Gastroesophageal sphincter (tissue), 4 donors: ENCODE data around the gene CAMTA2. TPM values are rescaled to one million over a fixed set of nuclear protein-coding genes. Genes with fewer than 3 reads are reported as not detected.
"Not testable (repeated sequence)": the region's sequence is repeated elsewhere in the genome, so short reads cannot be mapped to it uniquely, and the experiment has no call there.

Experiments used
- ATAC-seq: fragments of 150-250 bp; one replicate; pipeline ENCODE4 v1.9.1; 2016; ENCODE audit warnings: mild to moderate bottlenecking, moderate library complexity
- H3K27ac ChIP-seq, 4 donors: fragments of 200-600 bp; sonication (generic) in 3 of 4; 1 replicate in 3 of 4; 2 replicates in 1 of 4; pipeline ENCODE4 v1.5.1; 2016 to 2019
- H3K27me3 ChIP-seq: fragments of 200-600 bp; sonication (generic); one replicate; pipeline ENCODE4 v1.5.1; 2019
- H3K36me3 ChIP-seq, 2 donors: fragments of 200-600 bp; sonication (generic); one replicate each; pipeline ENCODE4 v1.5.1; 2019; ENCODE audit warnings: control low read depth in 1 of 2
- H3K4me1 ChIP-seq, 3 donors: fragments of 200-600 bp; sonication (generic); 1 replicate in 2 of 3; 2 replicates in 1 of 3; pipeline ENCODE4 v1.5.1; 2016 to 2019; ENCODE audit warnings: control low read depth in 2 of 3
- H3K4me3 ChIP-seq, 2 donors: fragments of 200-600 bp; sonication (generic); one replicate each; pipeline ENCODE4 v1.5.1; 2019; ENCODE audit warnings: mild to moderate bottlenecking in 1 of 2, moderate library complexity in 1 of 2
- H3K9me3 ChIP-seq, 3 donors: fragments of 200-600 bp; sonication (generic); one replicate each; pipeline ENCODE4 v1.5.1; 2017 to 2019; ENCODE audit warnings: control low read depth in 2 of 3
- CTCF ChIP-seq, 4 experiments: fragments of 200-600 bp in 2 of 4; fragments of 450-650 bp in 2 of 4; sonication (generic) in 1 of 4; IDR thresholded peaks; one replicate each; pipeline ENCODE4 v1.5.1; 2017 to 2019; ENCODE audit warnings: antibody characterized with exemption in 4 of 4, mild to moderate bottlenecking in 2 of 4, moderate library complexity in 2 of 4
- EP300 ChIP-seq: sonication (generic); formaldehyde crosslinking; IDR thresholded peaks from one replicate; pipeline ENCODE4 v1.6.1; 2017; ENCODE audit warnings: antibody characterized with exemption, mild to moderate bottlenecking
- POLR2A ChIP-seq, 2 donors: fragments of 450-650 bp; IDR thresholded peaks; one replicate each; pipeline ENCODE4 v1.6.1; 2017; ENCODE audit warnings: antibody characterized with exemption in 2 of 2, mild to moderate bottlenecking in 2 of 2, moderate library complexity in 1 of 2
- POLR2AphosphoS5 ChIP-seq: sonication (generic); formaldehyde crosslinking; IDR thresholded peaks from one replicate; pipeline ENCODE4 v1.6.1; 2017; ENCODE audit warnings: antibody characterized with exemption
- WGBS, 2 donors: methylation state at CpG; one replicate each; pipeline ENCODE4 v1.1.5; 2018; ENCODE audit warnings: low coverage in 1 of 2; 5-methylcytosine and 5-hydroxymethylcytosine counted together
- total RNA-seq, 4 donors: library from RNA; depleted of rRNA; stranded (reverse); fragments of >200 nt; gene quantifications; one replicate each; pipeline ENCODE4 v1.1.0, GENCODE V29; 2016

Gene CAMTA2
- total RNA-seq, 4 donors from 2014 or later, result 16.7 to 50.0 (median 26.1) TPM

- Histone ChIP-seq H3K4me3 (no peak overlapping the region), H3K4me1 (peaks cover 0 to 28% (median 9%) of the 10 kb centered on the region in 3 donors), H3K9me3 (no peaks in the 10 kb centered on the region), H3K27ac (peak overlapping the region in 1 of 4 donors; percentile 43), H3K36me3 (peaks cover 0 to 33% of the 10 kb centered on the region in 2 donors), H3K27me3 (no peaks in the 10 kb centered on the region)
- ATAC-seq, result no peak
- TF ChIP-seq POLR2AphosphoS5, result no peak
- TF ChIP-seq POLR2A (IDR thresholded peaks at IDR 0.05), result no peak
- TF ChIP-seq EP300, result no peak
- no peak for TF ChIP-seq CTCF (IDR thresholded peaks at IDR 0.05)
- WGBS, 2 donors, result 83% methylated on average over 6 of the region's 16 CpGs; no CpG with 5 or more reads in 1 of the 2 donors
These were observed 53.8 kb downstream of the CAMTA2 start for GRCh38 chr17:4933646-4934045.

GRCh38 chr17:4932756-4933155 is 54.7 kb downstream of the CAMTA2 start:
- no peak for TF ChIP-seq EP300
- TF ChIP-seq CTCF (IDR thresholded peaks at IDR 0.05), result no peak
- no peak for TF ChIP-seq POLR2AphosphoS5
- no peak for ATAC-seq
- Histone ChIP-seq H3K9me3 (no peaks in the 10 kb centered on the region), H3K4me3 (no peak overlapping the region), H3K36me3 (peaks cover 0 to 24% of the 10 kb centered on the region in 2 donors), H3K4me1 (peaks cover 0 to 19% (median 0%) of the 10 kb centered on the region in 3 donors), H3K27me3 (no peaks in the 10 kb centered on the region), H3K27ac (no peak overlapping the region)
- 92% methylated on average over 2 of the region's 12 CpGs; no CpG with 5 or more reads in 1 of the 2 donors for WGBS, 2 donors

GRCh38 chr17:4931963-4932362 is 55.5 kb downstream of the CAMTA2 start, which contains the start of gene GP1BA:
TSS of gene GP1BA (plus strand) at chr17:4932277. CDS start at chr17:4932605, 328 bp downstream.
- peaks cover 0 to 13% (median 0%) of the 10 kb centered on the region in 3 donors for H3K4me1 ChIP-seq
- TF ChIP-seq EP300 (no peak), POLR2A (IDR thresholded peaks at IDR 0.05) (no peak), CTCF (IDR thresholded peaks at IDR 0.05) (no peak)
- H3K36me3 ChIP-seq, result peaks cover 0 to 16% of the 10 kb centered on the region in 2 donors
- ATAC-seq, result no peak
- WGBS, 2 donors, result 16 to 71% methylated on average over 4 to 5 of the region's 14 CpGs
- H3K4me3 ChIP-seq, result no peak within 1 kb of the TSS
- no peaks in the 10 kb centered on the region for H3K9me3 ChIP-seq
- no peaks in the 10 kb centered on the region for H3K27me3 ChIP-seq
- H3K27ac ChIP-seq, result no peak within 1 kb of the TSS

GRCh38 chr17:4928881-4929280 is 58.6 kb downstream of the CAMTA2 start:
- H3K27ac ChIP-seq, result no peak overlapping the region
- H3K27me3 ChIP-seq, result no peaks in the 10 kb centered on the region
- peaks cover 0 to 5% (median 0%) of the 10 kb centered on the region in 3 donors for H3K4me1 ChIP-seq
- ATAC-seq, result no peak
- H3K36me3 ChIP-seq, result no peaks in the 10 kb centered on the region
- WGBS, 2 donors, result 98 to 99% methylated on average over 11 to 15 of the region's 18 CpGs
- TF ChIP-seq EP300, result no peak
- no peak for TF ChIP-seq POLR2A (IDR thresholded peaks at IDR 0.05)
- TF ChIP-seq CTCF (IDR thresholded peaks at IDR 0.05), result no peak
- no peak for TF ChIP-seq POLR2AphosphoS5
- H3K4me3 ChIP-seq, result no peak overlapping the region
- no peaks in the 10 kb centered on the region for H3K9me3 ChIP-seq

- H3K36me3 ChIP-seq, H3K4me3 ChIP-seq, H3K27ac ChIP-seq, H3K27me3 ChIP-seq, H3K9me3 ChIP-seq, H3K4me1 ChIP-seq, ATAC-seq: not testable (repeated sequence)
- 78 to 82% methylated on average over 12 to 14 of the region's 24 CpGs for WGBS, 2 donors
These were observed 60.7 kb downstream of the CAMTA2 start for GRCh38 chr17:4926577-4927335.
